HEK293 (cell line): ENCODE data around the gene DNAJB8.

Experiments
- EGR2 ChIP-seq: fragments of 450-650 bp; formaldehyde crosslinking; IDR thresholded peaks from 2 replicates; pipeline ENCODE4 v1.5.1; 2016; ENCODE audit warnings: low read depth, missing biosample characterization, missing genetic modification characterization
- KLF16 ChIP-seq: fragments of 450-650 bp; formaldehyde crosslinking; IDR thresholded peaks from 2 replicates; pipeline ENCODE4 v1.5.1; 2017; ENCODE audit warnings: missing biosample characterization, missing genetic modification characterization
- MEIS1 ChIP-seq: sonication (generic); formaldehyde crosslinking; IDR thresholded peaks from 2 replicates; pipeline ENCODE4 v1.8.1; 2022; ENCODE audit warnings: missing genetic modification reagents, mild to moderate bottlenecking, borderline replicate concordance
- RBAK ChIP-seq: fragments of 450-650 bp; formaldehyde crosslinking; IDR thresholded peaks from 2 replicates; pipeline ENCODE4 v1.5.1; 2016; ENCODE audit warnings: missing biosample characterization, missing genetic modification characterization
- SALL2 ChIP-seq: fragments of 450-650 bp; formaldehyde crosslinking; IDR thresholded peaks from 2 replicates; pipeline ENCODE4 v1.5.0; 2017; ENCODE audit warnings: missing biosample characterization, mild to moderate bottlenecking, missing genetic modification characterization, borderline replicate concordance
- YY2 ChIP-seq: fragments of 450-650 bp; formaldehyde crosslinking; IDR thresholded peaks from 2 replicates; pipeline ENCODE4 v1.5.1; 2016; ENCODE audit warnings: missing biosample characterization, missing genetic modification characterization
- ZBTB21 ChIP-seq: fragments of 450-650 bp; formaldehyde crosslinking; IDR thresholded peaks from 2 replicates; pipeline ENCODE4 v1.5.1; 2017; ENCODE audit warnings: missing biosample characterization, missing genetic modification characterization
- ZFP41 ChIP-seq: fragments of 450-650 bp; formaldehyde crosslinking; IDR thresholded peaks from 2 replicates; pipeline ENCODE4 v1.5.1; 2016; ENCODE audit warnings: missing biosample characterization, missing genetic modification characterization, borderline replicate concordance
- ZIC2 ChIP-seq: fragments of 450-650 bp; formaldehyde crosslinking; IDR thresholded peaks from 2 replicates; pipeline ENCODE4 v1.5.1; 2016; ENCODE audit warnings: missing biosample characterization, missing genetic modification characterization
- ZNF132 ChIP-seq: fragments of 450-650 bp; formaldehyde crosslinking; IDR thresholded peaks from 2 replicates; pipeline ENCODE4 v1.5.1; 2017; ENCODE audit warnings: missing biosample characterization, missing genetic modification characterization, borderline replicate concordance
- ZNF146 ChIP-seq: fragments of 450-650 bp; formaldehyde crosslinking; IDR thresholded peaks from 2 replicates; pipeline ENCODE4 v1.5.1; 2016; ENCODE audit warnings: missing biosample characterization, missing genetic modification characterization
- ZNF223 ChIP-seq: fragments of 450-650 bp; formaldehyde crosslinking; IDR thresholded peaks from 2 replicates; pipeline ENCODE4 v1.5.1; 2016; ENCODE audit warnings: missing biosample characterization, missing genetic modification characterization
- ZNF248 ChIP-seq: fragments of 450-650 bp; formaldehyde crosslinking; IDR thresholded peaks from 2 replicates; pipeline ENCODE4 v1.5.1; 2017; ENCODE audit warnings: missing biosample characterization, missing genetic modification characterization
- ZNF335 ChIP-seq: fragments of 450-650 bp; formaldehyde crosslinking; conservative IDR thresholded peaks from 2 replicates; pipeline ENCODE4 v1.5.1; 2016; ENCODE audit warnings: missing biosample characterization, missing genetic modification characterization
- ZNF350 ChIP-seq: fragments of 450-650 bp; formaldehyde crosslinking; IDR thresholded peaks from 2 replicates; pipeline ENCODE4 v1.5.0; 2017; ENCODE audit warnings: missing biosample characterization, mild to moderate bottlenecking, missing genetic modification characterization
- ZNF37A ChIP-seq: fragments of 450-650 bp; IDR thresholded peaks from 2 replicates; pipeline ENCODE4 v1.5.1; 2018; ENCODE audit warnings: missing biosample characterization, missing genetic modification characterization
- ZNF394 ChIP-seq: fragments of 450-650 bp; formaldehyde crosslinking; IDR thresholded peaks from 2 replicates; pipeline ENCODE4 v1.5.1; 2016; ENCODE audit warnings: missing biosample characterization, missing genetic modification characterization, mild to moderate bottlenecking, moderate library complexity, borderline replicate concordance
- ZNF473 ChIP-seq: fragments of 450-650 bp; formaldehyde crosslinking; IDR thresholded peaks from 2 replicates; pipeline ENCODE4 v1.5.1; 2017; ENCODE audit warnings: missing biosample characterization, missing genetic modification characterization
- ZNF548 ChIP-seq: fragments of 450-650 bp; formaldehyde crosslinking; IDR thresholded peaks from 2 replicates; pipeline ENCODE4 v1.5.1; 2016; ENCODE audit warnings: missing biosample characterization, missing genetic modification characterization
- ZNF558 ChIP-seq: fragments of 450-650 bp; formaldehyde crosslinking; IDR thresholded peaks from 2 replicates; pipeline ENCODE4 v1.5.1; 2016; ENCODE audit warnings: missing biosample characterization, missing genetic modification characterization
- ZNF76 ChIP-seq: fragments of 450-650 bp; formaldehyde crosslinking; IDR thresholded peaks from 2 replicates; pipeline ENCODE4; 2016; ENCODE audit warnings: low read depth, missing biosample characterization, missing genetic modification characterization, borderline replicate concordance
- ZSCAN30 ChIP-seq: fragments of 450-650 bp; IDR thresholded peaks from 2 replicates; pipeline ENCODE4 v1.5.1; 2018; ENCODE audit warnings: missing biosample characterization, mild to moderate bottlenecking, missing genetic modification characterization, moderate library complexity
- TF ChIP-seq, protein P1 (sequence below): fragments of 450-650 bp; formaldehyde crosslinking; IDR thresholded peaks from 2 replicates; pipeline ENCODE4 v1.5.1; 2016; ENCODE audit warnings: missing biosample characterization, missing genetic modification characterization, borderline replicate concordance
- TF ChIP-seq, protein P2 (sequence below): fragments of 450-650 bp; formaldehyde crosslinking; IDR thresholded peaks from 2 replicates; pipeline ENCODE4 v1.5.1; 2016; ENCODE audit warnings: missing biosample characterization, missing genetic modification characterization, low read depth
- TF ChIP-seq, protein P3 (sequence below): fragments of 450-650 bp; formaldehyde crosslinking; IDR thresholded peaks from 2 replicates; pipeline ENCODE4 v1.5.1; 2016; ENCODE audit warnings: missing biosample characterization, missing genetic modification characterization
- TF ChIP-seq, protein P4 (sequence below): fragments of 450-650 bp; IDR thresholded peaks from 2 replicates; pipeline ENCODE4 v1.5.1; 2018; ENCODE audit warnings: missing biosample characterization, mild to moderate bottlenecking, missing genetic modification characterization

Gene DNAJB8

DNA sequence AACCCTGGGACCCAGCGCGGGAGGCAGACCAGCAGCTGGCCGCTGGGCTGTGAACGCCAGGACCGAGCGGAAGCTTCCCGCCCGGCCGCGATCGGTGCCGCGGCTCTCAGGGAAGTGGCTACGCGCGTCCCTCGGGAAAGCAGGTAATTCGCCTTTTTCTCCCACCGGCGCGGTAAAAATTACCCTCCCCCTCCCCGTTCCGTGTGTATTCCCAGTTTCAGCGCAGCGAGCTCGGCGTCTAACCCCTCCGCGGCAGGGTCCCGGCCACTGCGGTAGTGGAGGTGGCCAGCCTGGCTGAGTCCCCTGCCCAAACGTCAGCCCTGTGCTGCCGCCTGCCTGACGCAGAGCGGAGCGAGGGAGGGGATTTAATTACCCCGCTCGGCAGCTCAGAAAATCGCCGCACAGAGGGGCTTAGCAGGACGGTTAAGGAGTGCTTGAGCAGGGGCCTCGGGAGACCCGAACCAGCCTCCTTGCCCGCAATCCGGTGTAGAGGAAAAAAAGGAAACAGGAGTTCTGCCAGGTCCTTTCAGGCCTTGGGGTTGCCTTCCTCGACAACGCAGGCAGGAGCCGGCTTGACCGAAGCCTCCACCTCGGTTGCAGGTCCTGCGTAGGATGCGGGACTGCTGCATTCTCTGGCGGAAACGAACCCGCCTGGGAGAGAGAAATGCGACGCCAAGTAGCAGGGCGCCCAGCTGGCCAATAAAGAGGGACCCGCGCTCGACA, 23.4 kb upstream of the DNAJB8 start (continued):
- TF ChIP-seq, protein P1, sequence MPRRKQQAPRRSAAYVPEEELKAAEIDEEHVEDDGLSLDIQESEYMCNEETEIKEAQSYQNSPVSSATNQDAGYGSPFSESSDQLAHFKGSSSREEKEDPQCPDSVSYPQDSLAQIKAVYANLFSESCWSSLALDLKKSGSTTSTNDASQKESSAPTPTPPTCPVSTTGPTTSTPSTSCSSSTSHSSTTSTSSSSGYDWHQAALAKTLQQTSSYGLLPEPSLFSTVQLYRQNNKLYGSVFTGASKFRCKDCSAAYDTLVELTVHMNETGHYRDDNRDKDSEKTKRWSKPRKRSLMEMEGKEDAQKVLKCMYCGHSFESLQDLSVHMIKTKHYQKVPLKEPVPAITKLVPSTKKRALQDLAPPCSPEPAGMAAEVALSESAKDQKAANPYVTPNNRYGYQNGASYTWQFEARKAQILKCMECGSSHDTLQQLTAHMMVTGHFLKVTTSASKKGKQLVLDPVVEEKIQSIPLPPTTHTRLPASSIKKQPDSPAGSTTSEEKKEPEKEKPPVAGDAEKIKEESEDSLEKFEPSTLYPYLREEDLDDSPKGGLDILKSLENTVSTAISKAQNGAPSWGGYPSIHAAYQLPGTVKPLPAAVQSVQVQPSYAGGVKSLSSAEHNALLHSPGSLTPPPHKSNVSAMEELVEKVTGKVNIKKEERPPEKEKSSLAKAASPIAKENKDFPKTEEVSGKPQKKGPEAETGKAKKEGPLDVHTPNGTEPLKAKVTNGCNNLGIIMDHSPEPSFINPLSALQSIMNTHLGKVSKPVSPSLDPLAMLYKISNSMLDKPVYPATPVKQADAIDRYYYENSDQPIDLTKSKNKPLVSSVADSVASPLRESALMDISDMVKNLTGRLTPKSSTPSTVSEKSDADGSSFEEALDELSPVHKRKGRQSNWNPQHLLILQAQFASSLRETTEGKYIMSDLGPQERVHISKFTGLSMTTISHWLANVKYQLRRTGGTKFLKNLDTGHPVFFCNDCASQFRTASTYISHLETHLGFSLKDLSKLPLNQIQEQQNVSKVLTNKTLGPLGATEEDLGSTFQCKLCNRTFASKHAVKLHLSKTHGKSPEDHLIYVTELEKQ (tag by site-specific recombination) = no peak
- TF ChIP-seq, protein P2, sequence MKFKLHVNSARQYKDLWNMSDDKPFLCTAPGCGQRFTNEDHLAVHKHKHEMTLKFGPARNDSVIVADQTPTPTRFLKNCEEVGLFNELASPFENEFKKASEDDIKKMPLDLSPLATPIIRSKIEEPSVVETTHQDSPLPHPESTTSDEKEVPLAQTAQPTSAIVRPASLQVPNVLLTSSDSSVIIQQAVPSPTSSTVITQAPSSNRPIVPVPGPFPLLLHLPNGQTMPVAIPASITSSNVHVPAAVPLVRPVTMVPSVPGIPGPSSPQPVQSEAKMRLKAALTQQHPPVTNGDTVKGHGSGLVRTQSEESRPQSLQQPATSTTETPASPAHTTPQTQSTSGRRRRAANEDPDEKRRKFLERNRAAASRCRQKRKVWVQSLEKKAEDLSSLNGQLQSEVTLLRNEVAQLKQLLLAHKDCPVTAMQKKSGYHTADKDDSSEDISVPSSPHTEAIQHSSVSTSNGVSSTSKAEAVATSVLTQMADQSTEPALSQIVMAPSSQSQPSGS (tag by site-specific recombination) = no peak
- TF ChIP-seq ZNF132 (no peak), RBAK (tag by site-specific recombination) (no peak), ZSCAN30 (tag by site-specific recombination) (peak; percentile 25; the same call in 1 of the 2 replicates), EGR2 (tag by site-specific recombination) (no peak), ZNF350 (tag by site-specific recombination) (no peak), ZFP41 (no peak), YY2 (tag by site-specific recombination) (no peak), ZNF473 (no peak), ZNF37A (tag by site-specific recombination) (no peak), ZNF146 (tag by site-specific recombination) (no peak), ZNF223 (tag by site-specific recombination) (no peak), SALL2 (tag by site-specific recombination) (no peak), ZNF394 (tag by site-specific recombination) (peak; percentile 30; the same call in 1 of the 2 replicates), ZNF548 (tag by site-specific recombination) (no peak), ZNF76 (no peak), ZNF248 (tag by site-specific recombination) (no peak), ZNF335 (tag by site-specific recombination) (peak; percentile 58), ZIC2 (tag by site-specific recombination) (no peak), ZBTB21 (tag by site-specific recombination) (no peak), MEIS1 (no peak), KLF16 (tag by site-specific recombination) (no peak), ZNF558 (tag by site-specific recombination) (no peak)
- TF ChIP-seq, protein P3, sequence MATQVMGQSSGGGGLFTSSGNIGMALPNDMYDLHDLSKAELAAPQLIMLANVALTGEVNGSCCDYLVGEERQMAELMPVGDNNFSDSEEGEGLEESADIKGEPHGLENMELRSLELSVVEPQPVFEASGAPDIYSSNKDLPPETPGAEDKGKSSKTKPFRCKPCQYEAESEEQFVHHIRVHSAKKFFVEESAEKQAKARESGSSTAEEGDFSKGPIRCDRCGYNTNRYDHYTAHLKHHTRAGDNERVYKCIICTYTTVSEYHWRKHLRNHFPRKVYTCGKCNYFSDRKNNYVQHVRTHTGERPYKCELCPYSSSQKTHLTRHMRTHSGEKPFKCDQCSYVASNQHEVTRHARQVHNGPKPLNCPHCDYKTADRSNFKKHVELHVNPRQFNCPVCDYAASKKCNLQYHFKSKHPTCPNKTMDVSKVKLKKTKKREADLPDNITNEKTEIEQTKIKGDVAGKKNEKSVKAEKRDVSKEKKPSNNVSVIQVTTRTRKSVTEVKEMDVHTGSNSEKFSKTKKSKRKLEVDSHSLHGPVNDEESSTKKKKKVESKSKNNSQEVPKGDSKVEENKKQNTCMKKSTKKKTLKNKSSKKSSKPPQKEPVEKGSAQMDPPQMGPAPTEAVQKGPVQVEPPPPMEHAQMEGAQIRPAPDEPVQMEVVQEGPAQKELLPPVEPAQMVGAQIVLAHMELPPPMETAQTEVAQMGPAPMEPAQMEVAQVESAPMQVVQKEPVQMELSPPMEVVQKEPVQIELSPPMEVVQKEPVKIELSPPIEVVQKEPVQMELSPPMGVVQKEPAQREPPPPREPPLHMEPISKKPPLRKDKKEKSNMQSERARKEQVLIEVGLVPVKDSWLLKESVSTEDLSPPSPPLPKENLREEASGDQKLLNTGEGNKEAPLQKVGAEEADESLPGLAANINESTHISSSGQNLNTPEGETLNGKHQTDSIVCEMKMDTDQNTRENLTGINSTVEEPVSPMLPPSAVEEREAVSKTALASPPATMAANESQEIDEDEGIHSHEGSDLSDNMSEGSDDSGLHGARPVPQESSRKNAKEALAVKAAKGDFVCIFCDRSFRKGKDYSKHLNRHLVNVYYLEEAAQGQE (tag by site-specific recombination) = 0 out of 2 replicates have a peak, but pooled peaks have one; percentile 12
- TF ChIP-seq, protein P4, sequence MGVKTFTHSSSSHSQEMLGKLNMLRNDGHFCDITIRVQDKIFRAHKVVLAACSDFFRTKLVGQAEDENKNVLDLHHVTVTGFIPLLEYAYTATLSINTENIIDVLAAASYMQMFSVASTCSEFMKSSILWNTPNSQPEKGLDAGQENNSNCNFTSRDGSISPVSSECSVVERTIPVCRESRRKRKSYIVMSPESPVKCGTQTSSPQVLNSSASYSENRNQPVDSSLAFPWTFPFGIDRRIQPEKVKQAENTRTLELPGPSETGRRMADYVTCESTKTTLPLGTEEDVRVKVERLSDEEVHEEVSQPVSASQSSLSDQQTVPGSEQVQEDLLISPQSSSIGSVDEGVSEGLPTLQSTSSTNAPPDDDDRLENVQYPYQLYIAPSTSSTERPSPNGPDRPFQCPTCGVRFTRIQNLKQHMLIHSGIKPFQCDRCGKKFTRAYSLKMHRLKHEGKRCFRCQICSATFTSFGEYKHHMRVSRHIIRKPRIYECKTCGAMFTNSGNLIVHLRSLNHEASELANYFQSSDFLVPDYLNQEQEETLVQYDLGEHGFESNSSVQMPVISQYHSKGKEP (tag by site-specific recombination) = peak; percentile 88
